Spleen (tissue), 11 donors: ENCODE data around the gene CHST7. TPM values are rescaled to one million over a fixed set of nuclear protein-coding genes. Genes with fewer than 3 reads are reported as not detected.

Source experiments
- DNase-seq: peaks from one replicate; pipeline ENCODE4 v3.0.0-alpha.2; 2020
- H3K27ac ChIP-seq, 8 donors: fragments of 200-600 bp; sonication (generic) in 7 of 8; 1 replicate in 4 of 8; 2 replicates in 4 of 8; pipeline versions ENCODE4 v1.5.0 to v1.8.0; 2016 to 2021; ENCODE audit warnings: inconsistent platforms in 4 of 8, mild to moderate bottlenecking in 4 of 8, moderate library complexity in 1 of 8
- H3K27me3 ChIP-seq, 7 donors: fragments of 200-600 bp; sonication (generic) in 6 of 7; replicated peaks in 1 of 7; 1 replicate in 4 of 7; 2 replicates in 3 of 7; pipeline versions ENCODE4 v1.5.0 to v1.8.0; 2016 to 2021; ENCODE audit warnings: inconsistent platforms in 3 of 7, mild to moderate bottlenecking in 1 of 7
- H3K36me3 ChIP-seq, 6 donors: fragments of 200-600 bp; sonication (generic) in 5 of 6; 1 replicate in 4 of 6; 2 replicates in 2 of 6; pipeline versions ENCODE4 v1.5.0 to v1.8.0; 2016 to 2021; ENCODE audit warnings: inconsistent platforms in 2 of 6
- H3K4me1 ChIP-seq, 6 donors: fragments of 200-600 bp; sonication (generic) in 5 of 6; 1 replicate in 3 of 6; 2 replicates in 3 of 6; pipeline versions ENCODE4 v1.5.0 to v1.8.0; 2016 to 2021; ENCODE audit warnings: inconsistent platforms in 3 of 6
- H3K4me3 ChIP-seq, 8 donors: fragments of 200-600 bp; sonication (generic) in 7 of 8; 1 replicate in 4 of 8; 2 replicates in 4 of 8; pipeline versions ENCODE4 v1.5.0 to v1.8.0; 2016 to 2021; ENCODE audit warnings: inconsistent platforms in 4 of 8, mild to moderate bottlenecking in 4 of 8, moderate library complexity in 2 of 8
- H3K9me3 ChIP-seq, 8 donors: fragments of 200-600 bp; sonication (generic) in 7 of 8; 1 replicate in 4 of 8; 2 replicates in 4 of 8; pipeline versions ENCODE4 v1.5.0 to v1.8.0; 2016 to 2021; ENCODE audit warnings: inconsistent platforms in 4 of 8
- POLR2A ChIP-seq, 3 donors: fragments of 450-650 bp; IDR thresholded peaks; one replicate each; pipeline ENCODE4 v1.5.1; 2017; ENCODE audit warnings: antibody characterized with exemption in 3 of 3, mild to moderate bottlenecking in 1 of 3
- POLR2AphosphoS5 ChIP-seq, 3 donors: sonication (generic); formaldehyde crosslinking; IDR thresholded peaks; one replicate each; pipeline ENCODE4 v1.5.1; 2017; ENCODE audit warnings: antibody characterized with exemption in 3 of 3
- WGBS, 5 donors: extraction: QIAGEN DNeasy Blood & Tissue Kit in 3 of 5; methylation state at CpG; one replicate each; pipeline versions ENCODE4 v1.1.5 to v1.1.7; 2013 to 2018; 5-methylcytosine and 5-hydroxymethylcytosine counted together
- intact Hi-C: fragments of 100-400 bp; cut with DNase I; formaldehyde crosslinking; loops from one replicate; pipeline ENCODE4 v1.15.0; 2023; ENCODE audit warnings: low total_unique reads
- polyA plus RNA-seq, 3 donors: library from polyadenylated mRNA; stranded (reverse); fragments of 200-250 nt; gene quantifications; one replicate each; pipeline ENCODE4 v1.2.1, GENCODE V29; 2013
- total RNA-seq, 7 donors: library from RNA; depleted of rRNA in 3 of 7; stranded (reverse); fragments of >200 nt in 3 of 7; fragmentation: NEBNext Ultra II Directional in 4 of 7; extraction: Animal tissue kit (Norgen Biotek cat#: 25700) in 4 of 7; gene quantifications; one replicate each; pipeline versions ENCODE4 v1.1.0 to v1.2.1, GENCODE V29; 2016 to 2021
- TF ChIP-seq, protein P1 (sequence below), 11 experiments: fragments of 200-600 bp in 7 of 11; fragments of 450-650 bp in 4 of 11; sonication (generic) in 4 of 11; IDR thresholded peaks in 8 of 11; conservative IDR thresholded peaks in 3 of 11; 1 replicate in 7 of 11; 2 replicates in 4 of 11; pipeline versions ENCODE4 v1.4.0 to v1.8.0; 2016 to 2021; ENCODE audit warnings: antibody characterized with exemption in 11 of 11, inconsistent platforms in 4 of 11, mild to moderate bottlenecking in 1 of 11
- donor health status: healthy with polysubstance abuse.
- donor health status: DM: no; HTN: no; CAD: no; lungs with moderate emphysema.
- donor health status: DM: no; HTN: no; CAD: no.
- donor health status: Bipolar disorder and iron deficiency.
- donor health status: healthy.
- donor health status: DM: no; HTN: no; CAD: no.
- donor health status: DM: yes; HTN: yes; CAD: no.

The CHST7 gene
- total and polyA plus RNA-seq, 10 donors: 2.0 to 43.9 (median 18.7) TPM

DNA sequence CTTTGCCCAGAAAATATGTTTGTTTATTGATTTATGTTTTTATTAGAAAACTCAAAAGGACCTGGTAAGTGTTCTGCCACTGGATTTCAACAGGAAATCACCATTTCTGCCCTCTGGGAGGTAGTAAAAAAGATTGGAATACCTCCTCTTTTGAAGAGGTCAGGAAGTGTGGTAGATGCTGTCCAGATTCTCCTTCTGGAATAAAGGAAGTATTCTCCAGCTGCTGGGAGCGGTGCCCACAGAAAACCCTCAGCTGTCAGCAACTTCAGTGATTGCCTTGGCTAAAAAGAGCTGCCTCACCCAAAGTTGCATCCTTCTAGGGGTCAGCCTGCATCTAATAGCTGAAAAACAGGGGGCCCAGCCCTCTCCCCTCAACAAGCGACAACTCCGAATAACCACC is 14.5 kb upstream of the CHST7 start:
- intact Hi-C loops: no loop called here
- 73 to 88% (median 75%) methylated on average over 3 of the region's 3 CpGs for WGBS, 5 donors
- Histone ChIP-seq H3K27ac (no peak overlapping the region), H3K36me3 (no peaks in the 10 kb centered on the region), H3K4me3 (no peak overlapping the region), H3K27me3 (peaks cover 0 to 6% (median 0%) of the 10 kb centered on the region in 7 donors), H3K4me1 (peaks cover 0 to 17% (median 11%) of the 10 kb centered on the region in 6 donors), H3K9me3 (no peaks in the 10 kb centered on the region)
- no peak for DNase-seq
- TF ChIP-seq POLR2AphosphoS5 (IDR thresholded peaks at IDR 0.05): no peak
- TF ChIP-seq, protein P1, sequence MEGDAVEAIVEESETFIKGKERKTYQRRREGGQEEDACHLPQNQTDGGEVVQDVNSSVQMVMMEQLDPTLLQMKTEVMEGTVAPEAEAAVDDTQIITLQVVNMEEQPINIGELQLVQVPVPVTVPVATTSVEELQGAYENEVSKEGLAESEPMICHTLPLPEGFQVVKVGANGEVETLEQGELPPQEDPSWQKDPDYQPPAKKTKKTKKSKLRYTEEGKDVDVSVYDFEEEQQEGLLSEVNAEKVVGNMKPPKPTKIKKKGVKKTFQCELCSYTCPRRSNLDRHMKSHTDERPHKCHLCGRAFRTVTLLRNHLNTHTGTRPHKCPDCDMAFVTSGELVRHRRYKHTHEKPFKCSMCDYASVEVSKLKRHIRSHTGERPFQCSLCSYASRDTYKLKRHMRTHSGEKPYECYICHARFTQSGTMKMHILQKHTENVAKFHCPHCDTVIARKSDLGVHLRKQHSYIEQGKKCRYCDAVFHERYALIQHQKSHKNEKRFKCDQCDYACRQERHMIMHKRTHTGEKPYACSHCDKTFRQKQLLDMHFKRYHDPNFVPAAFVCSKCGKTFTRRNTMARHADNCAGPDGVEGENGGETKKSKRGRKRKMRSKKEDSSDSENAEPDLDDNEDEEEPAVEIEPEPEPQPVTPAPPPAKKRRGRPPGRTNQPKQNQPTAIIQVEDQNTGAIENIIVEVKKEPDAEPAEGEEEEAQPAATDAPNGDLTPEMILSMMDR (IDR thresholded peaks at IDR 0.05 in 8 of 11, conservative IDR thresholded peaks at IDR 0.05 in 3 of 11): no peak
- TF ChIP-seq POLR2A (IDR thresholded peaks at IDR 0.05): no peak

DNA sequence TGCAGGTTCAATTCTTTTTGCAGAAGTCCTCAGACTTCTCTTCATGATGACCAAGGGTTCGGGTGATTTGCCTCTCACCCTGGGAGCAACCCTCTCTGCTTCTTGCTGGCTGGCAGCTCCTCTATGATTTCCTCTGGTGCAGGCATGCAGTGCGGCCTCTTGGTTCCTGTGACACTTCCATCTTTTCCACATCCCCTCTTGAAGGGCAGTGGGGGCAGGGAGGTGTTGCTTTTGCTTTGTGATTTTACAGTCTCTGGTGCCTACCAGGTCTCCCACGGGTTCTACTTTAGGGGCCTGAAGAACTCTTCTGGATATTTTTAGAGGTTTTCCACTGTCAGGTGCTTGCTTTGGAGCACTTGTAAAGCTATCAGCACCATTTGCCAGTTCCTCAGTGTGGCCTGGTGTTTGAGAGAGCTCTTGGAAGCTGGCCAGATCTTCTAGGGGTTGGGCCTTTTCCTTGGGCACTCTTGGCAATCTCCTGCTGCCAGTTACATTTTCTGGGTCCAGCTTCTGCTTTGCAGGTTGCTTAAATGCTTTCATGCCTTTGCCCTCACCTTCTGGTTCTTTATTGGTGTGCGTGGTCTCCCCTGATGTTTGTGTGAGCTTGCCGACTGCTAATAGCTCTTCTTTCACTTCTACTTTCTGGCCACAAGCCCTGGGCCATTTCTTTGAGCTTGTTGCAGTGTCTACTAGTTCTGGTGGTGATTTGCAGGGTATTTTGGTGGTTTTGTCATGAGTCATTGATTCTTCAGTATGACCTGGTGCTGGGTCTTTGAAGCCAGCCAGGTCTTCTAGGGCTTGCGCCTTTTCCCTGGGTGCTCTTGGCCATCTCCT is 11.5 kb upstream of the CHST7 start:
- TF ChIP-seq POLR2A (IDR thresholded peaks at IDR 0.05) (no peak), POLR2AphosphoS5 (IDR thresholded peaks at IDR 0.05) (no peak)
- TF ChIP-seq, protein P1 (IDR thresholded peaks at IDR 0.05 in 8 of 11, conservative IDR thresholded peaks at IDR 0.05 in 3 of 11): no peak
- intact Hi-C loops: no loop called here
- H3K9me3 ChIP-seq: no peaks in the 10 kb centered on the region
- H3K27me3 ChIP-seq: peaks cover 0 to 6% (median 0%) of the 10 kb centered on the region in 7 donors
- H3K4me1 ChIP-seq: peaks cover 0 to 17% (median 11%) of the 10 kb centered on the region in 6 donors
- no peaks in the 10 kb centered on the region for H3K36me3 ChIP-seq
- whole genome bisulfite sequencing, 5 donors: 27 to 47% (median 46%) methylated on average over 6 of the region's 6 CpGs
- H3K4me3 ChIP-seq: no peak overlapping the region
- no peak for DNase-seq
- H3K27ac ChIP-seq: peak overlapping the region in 5 of 8 donors; percentile 2 to 52 (median 32)

DNA sequence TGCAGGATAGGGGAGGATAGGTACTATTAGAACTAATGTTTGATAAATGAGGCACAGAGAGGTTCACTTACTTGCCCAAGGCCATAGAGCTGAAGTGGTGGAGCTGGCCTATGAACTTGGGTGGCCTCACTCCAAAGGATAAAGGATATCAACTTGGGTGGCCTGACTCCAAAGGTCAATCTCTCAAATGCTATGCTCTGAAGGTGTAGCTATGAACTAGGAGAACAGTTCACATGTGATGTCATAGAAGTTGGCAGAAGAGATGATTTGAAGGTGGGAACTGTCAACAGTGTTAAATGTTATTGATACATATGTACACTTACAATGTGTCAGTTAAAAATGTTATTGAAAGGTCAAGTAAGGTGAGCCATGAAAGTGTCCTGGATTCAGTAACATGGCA is 6.2 kb upstream of the CHST7 start:
- Histone ChIP-seq H3K9me3 (no peaks in the 10 kb centered on the region), H3K27ac (no peak overlapping the region), H3K36me3 (no peaks in the 10 kb centered on the region), H3K4me3 (no peak overlapping the region), H3K27me3 (peaks cover 0 to 3% (median 0%) of the 10 kb centered on the region in 7 donors), H3K4me1 (peaks cover 0 to 11% (median 6%) of the 10 kb centered on the region in 6 donors)
- DNase-seq: no peak
- TF ChIP-seq, protein P1 (IDR thresholded peaks at IDR 0.05 in 8 of 11, conservative IDR thresholded peaks at IDR 0.05 in 3 of 11): no peak
- intact Hi-C loops: no loop called here

DNA sequence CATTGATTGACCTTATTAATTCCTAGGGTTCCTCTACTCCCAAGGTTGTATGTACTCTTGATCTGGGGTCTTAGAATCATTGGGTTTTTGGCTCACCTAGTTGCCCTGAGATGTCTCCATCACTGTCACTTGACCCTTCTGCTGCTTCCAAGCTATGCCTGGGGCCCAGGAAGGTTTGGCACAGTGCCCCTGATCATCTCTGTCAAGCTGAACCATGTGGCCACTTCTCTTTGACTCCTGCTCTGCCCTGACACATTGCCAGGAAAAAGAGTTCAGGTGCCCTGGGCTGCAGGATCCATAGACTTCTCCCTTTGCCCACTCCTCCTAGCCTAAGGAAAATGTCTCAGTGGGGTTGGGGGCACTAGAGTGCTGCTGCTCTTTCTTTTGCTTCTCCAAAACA is 3.9 kb upstream of the CHST7 start:
- Histone ChIP-seq H3K4me3 (no peak overlapping the region), H3K27me3 (peaks cover 0 to under 1% (median 0%) of the 10 kb centered on the region in 7 donors), H3K27ac (no peak overlapping the region), H3K36me3 (no peaks in the 10 kb centered on the region), H3K4me1 (peaks cover 0 to 23% (median 10%) of the 10 kb centered on the region in 6 donors), H3K9me3 (peaks cover 0 to 5% (median 0%) of the 10 kb centered on the region in 8 donors)
- intact Hi-C loops: loop anchor here (10.0 kb wide), 1 partner anchor 75 kb away; no protein-coding TSS in a partner anchor
- no peak for DNase-seq
- TF ChIP-seq, protein P1 (IDR thresholded peaks at IDR 0.05 in 8 of 11, conservative IDR thresholded peaks at IDR 0.05 in 3 of 11): no peak
- no peak for TF ChIP-seq POLR2AphosphoS5 (IDR thresholded peaks at IDR 0.05)
- TF ChIP-seq POLR2A (IDR thresholded peaks at IDR 0.05): no peak
